CD8-positive, alpha-beta memory T cell (primary cell): ENCODE measurements around the gene PRAMEF6. TPM values are rescaled to one million over a fixed set of nuclear protein-coding genes. Genes with fewer than 3 reads are reported as not detected.

Experiments used
- polyA plus RNA-seq: library from polyadenylated mRNA; unstranded; fragments of 300-500 nt; fragmentation: Illumina TruSeq; gene quantifications from one replicate; pipeline ENCODE4 v1.2.3, GENCODE V29; 2021
- total RNA-seq, 2 experiments: library from RNA; stranded (reverse); gene quantifications; one replicate each; pipeline ENCODE4 v1.2.3, GENCODE V29; 2021

Gene PRAMEF6
- total and polyA plus RNA-seq, 3 experiments from 2014 or later, result not detected

Other genes with a start within 250 kb of the PRAMEF6 start
- gene AADACL3, start 231.5 kb downstream of the PRAMEF6 start, total RNA-seq, result not detected
- not detected for gene AADACL3, start 231.5 kb downstream of the PRAMEF6 start, polyA plus RNA-seq
- not detected for gene CFAP107, start 201.4 kb downstream of the PRAMEF6 start, total RNA-seq
- gene CFAP107, start 201.4 kb downstream of the PRAMEF6 start, polyA plus RNA-seq, result not detected
- gene PRAMEF12, start 173.8 kb downstream of the PRAMEF6 start, total RNA-seq, result not detected
- not detected for gene PRAMEF12, start 173.8 kb downstream of the PRAMEF6 start, polyA plus RNA-seq
- gene PRAMEF1, start 156.2 kb downstream of the PRAMEF6 start, total RNA-seq, result not detected
- not detected for gene PRAMEF1, start 156.2 kb downstream of the PRAMEF6 start, polyA plus RNA-seq
- gene PRAMEF11, start 116.2 kb downstream of the PRAMEF6 start, total RNA-seq, result not detected
- not detected for gene PRAMEF11, start 116.2 kb downstream of the PRAMEF6 start, polyA plus RNA-seq
- gene HNRNPCL1, start 98.9 kb downstream of the PRAMEF6 start, total RNA-seq, result not detected
- not detected for gene HNRNPCL1, start 98.9 kb downstream of the PRAMEF6 start, polyA plus RNA-seq
- gene PRAMEF2, start 90.5 kb downstream of the PRAMEF6 start, total RNA-seq, result not detected
- not detected for gene PRAMEF2, start 90.5 kb downstream of the PRAMEF6 start, polyA plus RNA-seq
- not detected for gene PRAMEF4, start 61.4 kb downstream of the PRAMEF6 start, total RNA-seq
- not detected for gene PRAMEF4, start 61.4 kb downstream of the PRAMEF6 start, polyA plus RNA-seq
- not detected for gene PRAMEF10, start 49.3 kb downstream of the PRAMEF6 start, total RNA-seq
- gene PRAMEF10, start 49.3 kb downstream of the PRAMEF6 start, polyA plus RNA-seq, result not detected
- gene PRAMEF7, start 31.0 kb downstream of the PRAMEF6 start, total RNA-seq, result not detected
- not detected for gene PRAMEF7, start 31.0 kb downstream of the PRAMEF6 start, polyA plus RNA-seq
- not detected for gene PRAMEF27, start 109.0 kb upstream of the PRAMEF6 start, total RNA-seq
- gene PRAMEF27, start 109.0 kb upstream of the PRAMEF6 start, polyA plus RNA-seq, result not detected
- gene HNRNPCL3, start 113.2 kb upstream of the PRAMEF6 start, total RNA-seq, result not detected
- not detected for gene HNRNPCL3, start 113.2 kb upstream of the PRAMEF6 start, polyA plus RNA-seq
- not detected for gene PRAMEF25, start 123.2 kb upstream of the PRAMEF6 start, total RNA-seq
- not detected for gene PRAMEF25, start 123.2 kb upstream of the PRAMEF6 start, polyA plus RNA-seq
- gene HNRNPCL2, start 169.3 kb upstream of the PRAMEF6 start, total RNA-seq, result not detected
- gene HNRNPCL2, start 169.3 kb upstream of the PRAMEF6 start, polyA plus RNA-seq, result not detected
- gene PRAMEF26, start 208.4 kb upstream of the PRAMEF6 start, total RNA-seq, result not detected
- not detected for gene PRAMEF26, start 208.4 kb upstream of the PRAMEF6 start, polyA plus RNA-seq
- not detected for gene HNRNPCL4, start 218.1 kb upstream of the PRAMEF6 start, total RNA-seq
- gene HNRNPCL4, start 218.1 kb upstream of the PRAMEF6 start, polyA plus RNA-seq, result not detected
- not detected for gene PRAMEF9, start 224.3 kb upstream of the PRAMEF6 start, total RNA-seq
- gene PRAMEF9, start 224.3 kb upstream of the PRAMEF6 start, polyA plus RNA-seq, result not detected